ENCODE data around the gene TOMM70.

Gene TOMM70

GRCh38 chr3:100374521-100374920, 26.4 kb downstream of the TOMM70 start:
- Histone ChIP-seq H3K27me3 (ENCODE audit: insufficient read depth, low read depth, severe bottlenecking) (no peaks in the 10 kb centered on the region), H3K36me3 (peaks cover 50% of the 10 kb centered on the region), H3K9me3 (ENCODE audit: severe bottlenecking) (no peaks in the 10 kb centered on the region), H3K27ac (no peak overlapping the region), H3K4me3 (ENCODE audit: low read depth, low read length) (no peak overlapping the region)
- no peak for DNase-seq
- no peak for TF ChIP-seq CTCF (IDR thresholded peaks at IDR 0.05; ENCODE audit: low read depth, low read length)

GRCh38 chr3:100370756-100371155, 30.1 kb downstream of the TOMM70 start:
- no peak for DNase-seq
- no peaks in the 10 kb centered on the region for H3K9me3 ChIP-seq (ENCODE audit: severe bottlenecking)
- TF ChIP-seq CTCF (IDR thresholded peaks at IDR 0.05; ENCODE audit: low read depth, low read length): no peak
- H3K36me3 ChIP-seq: peaks cover 50% of the 10 kb centered on the region
- no peak overlapping the region for H3K27ac ChIP-seq
- no peaks in the 10 kb centered on the region for H3K27me3 ChIP-seq (ENCODE audit: insufficient read depth, low read depth, severe bottlenecking)
- H3K4me3 ChIP-seq (ENCODE audit: low read depth, low read length): no peak overlapping the region

- H3K27ac ChIP-seq: no peak overlapping the region
- TF ChIP-seq CTCF (IDR thresholded peaks at IDR 0.05; ENCODE audit: low read depth, low read length): no peak
- H3K36me3 ChIP-seq: peaks cover 56% of the 10 kb centered on the region
- no peak overlapping the region for H3K4me3 ChIP-seq (ENCODE audit: low read depth, low read length)
- no peak for DNase-seq
- no peaks in the 10 kb centered on the region for H3K27me3 ChIP-seq (ENCODE audit: insufficient read depth, low read depth, severe bottlenecking)
- H3K9me3 ChIP-seq (ENCODE audit: severe bottlenecking): no peaks in the 10 kb centered on the region
Observed at GRCh38 chr3:100368441-100368840, 32.4 kb downstream of the TOMM70 start.

GRCh38 chr3:100366424-100366823, 34.5 kb downstream of the TOMM70 start:
- H3K36me3 ChIP-seq: peaks cover 44% of the 10 kb centered on the region
- no peaks in the 10 kb centered on the region for H3K9me3 ChIP-seq (ENCODE audit: severe bottlenecking)
- H3K27ac ChIP-seq: no peak overlapping the region
- DNase-seq: no peak
- H3K27me3 ChIP-seq (ENCODE audit: insufficient read depth, low read depth, severe bottlenecking): no peaks in the 10 kb centered on the region
- TF ChIP-seq CTCF (IDR thresholded peaks at IDR 0.05; ENCODE audit: low read depth, low read length): no peak
- no peak overlapping the region for H3K4me3 ChIP-seq (ENCODE audit: low read depth, low read length)

- Histone ChIP-seq H3K9me3 (ENCODE audit: severe bottlenecking) (no peaks in the 10 kb centered on the region), H3K27me3 (ENCODE audit: insufficient read depth, low read depth, severe bottlenecking) (no peaks in the 10 kb centered on the region), H3K36me3 (peaks cover 44% of the 10 kb centered on the region), H3K27ac (no peak overlapping the region), H3K4me3 (ENCODE audit: low read depth, low read length) (no peak overlapping the region)
- DNase-seq: no peak
- TF ChIP-seq CTCF (IDR thresholded peaks at IDR 0.05; ENCODE audit: low read depth, low read length): no peak
Observed at GRCh38 chr3:100364421-100364820, 36.5 kb downstream of the TOMM70 start.

GRCh38 chr3:100361897-100362296, 39.0 kb downstream of the TOMM70 start:
- no peaks in the 10 kb centered on the region for H3K27me3 ChIP-seq (ENCODE audit: insufficient read depth, low read depth, severe bottlenecking)
- no peaks in the 10 kb centered on the region for H3K9me3 ChIP-seq (ENCODE audit: severe bottlenecking)
- no peak for TF ChIP-seq CTCF (IDR thresholded peaks at IDR 0.05; ENCODE audit: low read depth, low read length)
- DNase-seq: no peak
- H3K36me3 ChIP-seq: peaks cover 35% of the 10 kb centered on the region
- H3K4me3 ChIP-seq (ENCODE audit: low read depth, low read length): no peak overlapping the region
- H3K27ac ChIP-seq: no peak overlapping the region

Data from WERI-Rb-1 (cell line).